HEK293 (cell line): ENCODE results near the gene CPNE8.
A peak's percentile ranks its signal among the peaks of the same experiment; 100 is the strongest.

Experiments used
- CTCF ChIA-PET: fragments of 350-600 bp; formaldehyde crosslinking; extraction: SDS; loops from one replicate; lab custom pipeline; 2021; ENCODE audit warnings: antibody characterized with exemption; lab: Yijun Ruan, JAX
- POLR2A ChIA-PET: fragments of 300-600 bp; formaldehyde crosslinking; extraction: SDS; loops from one replicate; lab custom pipeline; 2020; ENCODE audit warnings: antibody characterized with exemption, inconsistent platforms; lab: Yijun Ruan, JAX
- H3K27ac ChIP-seq: fragments of 200-500 bp; sonication (Bioruptor generic); 2 replicates; pipeline ENCODE4 v1.5.1; 2014; ENCODE audit warnings: low read depth, low read length, control low read depth, inconsistent platforms; ENCODE audit errors: extremely low read depth
- H3K36me3 ChIP-seq, 2 experiments: fragments of 200-500 bp in 1 of 2; sonication (Bioruptor generic) in 1 of 2; 1 replicate in 1 of 2; 2 replicates in 1 of 2; pipeline ENCODE4 v1.5.1; 2014 to 2017; ENCODE audit warnings: inconsistent platforms in 2 of 2, low read length in 2 of 2; ENCODE audit not compliant: control insufficient read depth in 2 of 2, insufficient read depth in 1 of 2
- H3K4me1 ChIP-seq: fragments of 200-500 bp; sonication (Bioruptor generic); 2 replicates; pipeline ENCODE4 v1.5.1; 2014; ENCODE audit warnings: mild to moderate bottlenecking, low read length, inconsistent platforms; ENCODE audit not compliant: control insufficient read depth, insufficient read depth
- H3K4me3 ChIP-seq: 2 replicates; pipeline ENCODE4 v1.5.1; 2011; ENCODE audit warnings: low read depth, mild to moderate bottlenecking, control low read depth, low read length, moderate library complexity
- H3K9me3 ChIP-seq: fragments of 200-500 bp; sonication (Bioruptor generic); 2 replicates; pipeline ENCODE4 v1.5.1; 2014; ENCODE audit warnings: low read depth, low read length, inconsistent platforms; ENCODE audit not compliant: control insufficient read depth, insufficient read depth
- EGR2 ChIP-seq: fragments of 450-650 bp; formaldehyde crosslinking; IDR thresholded peaks from 2 replicates; pipeline ENCODE4 v1.5.1; 2016; ENCODE audit warnings: low read depth, missing biosample characterization, missing genetic modification characterization
- FEZF1 ChIP-seq: fragments of 450-650 bp; formaldehyde crosslinking; IDR thresholded peaks from 2 replicates; pipeline ENCODE4 v1.5.1; 2016; ENCODE audit warnings: missing biosample characterization, missing genetic modification characterization
- KLF10 ChIP-seq: fragments of 450-650 bp; IDR thresholded peaks from 2 replicates; pipeline ENCODE4 v1.5.1; 2018; ENCODE audit warnings: missing biosample characterization, mild to moderate bottlenecking, missing genetic modification characterization
- KLF17 ChIP-seq: fragments of 450-650 bp; formaldehyde crosslinking; IDR thresholded peaks from 2 replicates; pipeline ENCODE4 v1.5.1; 2016; ENCODE audit warnings: missing biosample characterization, missing genetic modification characterization
- MYNN ChIP-seq: fragments of 450-650 bp; formaldehyde crosslinking; IDR thresholded peaks from 2 replicates; pipeline ENCODE4 v1.5.1; 2016; ENCODE audit warnings: missing biosample characterization, missing genetic modification characterization, borderline replicate concordance
- SALL2 ChIP-seq: fragments of 450-650 bp; formaldehyde crosslinking; IDR thresholded peaks from 2 replicates; pipeline ENCODE4 v1.5.0; 2017; ENCODE audit warnings: missing biosample characterization, mild to moderate bottlenecking, missing genetic modification characterization, borderline replicate concordance
- ZNF114 ChIP-seq: fragments of 450-650 bp; formaldehyde crosslinking; IDR thresholded peaks from 2 replicates; pipeline ENCODE4 v1.5.0; 2017; ENCODE audit warnings: missing biosample characterization, missing genetic modification characterization
- ZNF132 ChIP-seq: fragments of 450-650 bp; formaldehyde crosslinking; IDR thresholded peaks from 2 replicates; pipeline ENCODE4 v1.5.1; 2017; ENCODE audit warnings: missing biosample characterization, missing genetic modification characterization, borderline replicate concordance
- ZNF155 ChIP-seq: fragments of 450-650 bp; formaldehyde crosslinking; IDR thresholded peaks from 2 replicates; pipeline ENCODE4 v1.5.1; 2016; ENCODE audit warnings: missing biosample characterization, missing genetic modification characterization
- ZNF169 ChIP-seq: fragments of 450-650 bp; formaldehyde crosslinking; IDR thresholded peaks from 2 replicates; pipeline ENCODE4 v1.5.1; 2016; ENCODE audit warnings: missing biosample characterization, missing genetic modification characterization
- ZNF175 ChIP-seq: fragments of 450-650 bp; formaldehyde crosslinking; IDR thresholded peaks from 2 replicates; pipeline ENCODE4 v1.5.1; 2016; ENCODE audit warnings: missing biosample characterization, missing genetic modification characterization
- ZNF19 ChIP-seq: fragments of 450-650 bp; formaldehyde crosslinking; IDR thresholded peaks from 2 replicates; pipeline ENCODE4; 2016; ENCODE audit warnings: missing biosample characterization, missing genetic modification characterization, low read depth
- ZNF214 ChIP-seq: fragments of 450-650 bp; formaldehyde crosslinking; IDR thresholded peaks from 2 replicates; pipeline ENCODE4 v1.5.1; 2017; ENCODE audit warnings: missing biosample characterization, mild to moderate bottlenecking, missing genetic modification characterization, borderline replicate concordance
- ZNF223 ChIP-seq: fragments of 450-650 bp; formaldehyde crosslinking; IDR thresholded peaks from 2 replicates; pipeline ENCODE4 v1.5.1; 2016; ENCODE audit warnings: missing biosample characterization, missing genetic modification characterization
- ZNF24 ChIP-seq: fragments of 450-650 bp; formaldehyde crosslinking; IDR thresholded peaks from 2 replicates; pipeline ENCODE4 v1.5.1; 2016; ENCODE audit warnings: missing biosample characterization, missing genetic modification characterization
- ZNF324 ChIP-seq: fragments of 450-650 bp; formaldehyde crosslinking; IDR thresholded peaks from 2 replicates; pipeline ENCODE4 v1.5.1; 2016; ENCODE audit warnings: missing biosample characterization, missing genetic modification characterization
- ZNF335 ChIP-seq: fragments of 450-650 bp; formaldehyde crosslinking; conservative IDR thresholded peaks from 2 replicates; pipeline ENCODE4 v1.5.1; 2016; ENCODE audit warnings: missing biosample characterization, missing genetic modification characterization
- ZNF341 ChIP-seq: fragments of 450-650 bp; formaldehyde crosslinking; IDR thresholded peaks from 2 replicates; pipeline ENCODE4; 2016; ENCODE audit warnings: low read depth, missing biosample characterization, missing genetic modification characterization
- ZNF423 ChIP-seq: fragments of 450-650 bp; formaldehyde crosslinking; IDR thresholded peaks from 2 replicates; pipeline ENCODE4 v1.5.1; 2016; ENCODE audit warnings: missing biosample characterization, missing genetic modification characterization
- ZNF433 ChIP-seq: fragments of 450-650 bp; formaldehyde crosslinking; IDR thresholded peaks from 2 replicates; pipeline ENCODE4 v1.5.1; 2016; ENCODE audit warnings: missing biosample characterization, missing genetic modification characterization, low read depth
- ZNF501 ChIP-seq: fragments of 450-650 bp; formaldehyde crosslinking; IDR thresholded peaks from 2 replicates; pipeline ENCODE4 v1.5.1; 2016; ENCODE audit warnings: missing biosample characterization, missing genetic modification characterization
- ZNF549 ChIP-seq: fragments of 450-650 bp; IDR thresholded peaks from 2 replicates; pipeline ENCODE4 v1.5.1; 2018; ENCODE audit warnings: missing biosample characterization, missing genetic modification characterization, mild to moderate bottlenecking, inconsistent platforms, moderate library complexity
- ZNF561 ChIP-seq: fragments of 450-650 bp; IDR thresholded peaks from 2 replicates; pipeline ENCODE4 v1.5.1; 2018; ENCODE audit warnings: missing biosample characterization, missing genetic modification characterization, borderline replicate concordance
- ZNF610 ChIP-seq: fragments of 450-650 bp; formaldehyde crosslinking; IDR thresholded peaks from 2 replicates; pipeline ENCODE4 v1.5.1; 2016; ENCODE audit warnings: missing biosample characterization, missing genetic modification characterization, borderline replicate concordance
- ZNF791 ChIP-seq: fragments of 450-650 bp; formaldehyde crosslinking; IDR thresholded peaks from 2 replicates; pipeline ENCODE4 v1.5.1; 2016; ENCODE audit warnings: missing biosample characterization, missing genetic modification characterization
- ZSCAN16 ChIP-seq: fragments of 450-650 bp; formaldehyde crosslinking; IDR thresholded peaks from 2 replicates; pipeline ENCODE4 v1.5.1; 2016; ENCODE audit warnings: missing biosample characterization, missing genetic modification characterization
- TF ChIP-seq, protein P1 (sequence below): fragments of 450-650 bp; formaldehyde crosslinking; IDR thresholded peaks from 2 replicates; pipeline ENCODE4 v1.5.1; 2016; ENCODE audit warnings: missing biosample characterization, missing genetic modification characterization, borderline replicate concordance
- TF ChIP-seq, protein P2 (sequence below): fragments of 450-650 bp; formaldehyde crosslinking; IDR thresholded peaks from 2 replicates; pipeline ENCODE4 v1.5.1; 2016; ENCODE audit warnings: missing biosample characterization, missing genetic modification characterization
- TF ChIP-seq, protein P3 (sequence below): fragments of 450-650 bp; formaldehyde crosslinking; IDR thresholded peaks from 2 replicates; pipeline ENCODE4 v1.5.1; 2016; ENCODE audit warnings: missing biosample characterization, missing genetic modification characterization
- TF ChIP-seq, protein P4 (sequence below): fragments of 450-650 bp; formaldehyde crosslinking; IDR thresholded peaks from 2 replicates; pipeline ENCODE4 v1.5.1; 2017; ENCODE audit warnings: missing biosample characterization, missing genetic modification characterization

The CPNE8 gene

DNA sequence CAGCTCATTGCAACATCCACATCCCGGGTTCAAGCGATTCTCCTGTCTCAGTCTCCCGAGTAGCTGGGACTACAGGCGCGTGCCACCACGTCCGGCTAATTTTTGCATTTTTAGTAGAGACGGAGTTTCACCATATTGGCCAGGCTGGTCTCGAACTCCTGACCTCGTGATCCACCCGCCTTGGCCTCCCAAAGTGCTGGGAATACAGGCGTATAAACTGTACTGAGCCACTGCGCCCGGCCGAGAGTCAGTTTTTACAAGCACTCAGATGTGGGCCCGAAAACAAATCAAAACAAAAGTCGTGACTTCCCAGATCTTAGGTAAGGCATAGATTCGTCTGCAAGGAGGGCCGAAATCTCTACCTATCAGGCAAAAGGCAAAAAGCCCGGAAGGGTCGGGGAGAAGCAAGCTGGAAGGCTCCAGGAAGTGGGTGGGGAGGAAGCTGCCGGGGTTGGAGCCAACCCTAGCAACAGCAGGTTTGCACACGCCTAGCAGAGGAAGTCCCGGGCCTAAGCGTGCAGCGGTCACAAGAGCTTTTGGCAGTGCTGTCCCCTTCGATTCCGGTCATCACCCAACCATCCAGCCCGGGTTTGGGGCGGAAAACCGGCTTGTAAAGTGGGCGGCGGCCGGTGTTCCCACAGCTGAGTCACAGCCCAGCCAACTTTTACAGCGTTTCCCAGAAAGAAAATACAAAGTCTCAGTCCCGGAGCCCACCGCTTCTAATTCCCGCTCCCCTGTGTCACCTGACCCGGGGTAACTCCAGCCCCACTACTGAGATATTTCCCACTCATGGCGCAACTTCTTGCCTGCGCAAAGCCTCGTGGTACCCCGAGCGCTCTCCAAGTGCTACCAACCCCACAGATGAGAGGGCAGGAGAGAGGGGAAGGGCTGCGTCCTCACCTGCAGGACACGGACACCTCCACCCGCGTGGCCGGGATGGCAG lies 583 bp downstream of the CPNE8 start:
- H3K36me3 ChIP-seq = no peaks in the 10 kb centered on the region
- TF ChIP-seq MYNN (tag by site-specific recombination) (no peak; the same call in 1 of the 2 replicates), ZNF132 (tag by site-specific recombination) (no peak), ZNF155 (tag by site-specific recombination) (no peak), ZNF19 (no peak), ZNF433 (tag by site-specific recombination) (no peak), ZNF214 (tag by site-specific recombination) (no peak), ZNF169 (tag by site-specific recombination) (no peak), ZNF423 (tag by site-specific recombination) (no peak), SALL2 (no peak), KLF17 (tag by site-specific recombination) (no peak), ZNF549 (tag by site-specific recombination) (no peak), ZNF335 (tag by site-specific recombination) (peak; percentile 91), KLF10 (tag by site-specific recombination) (peak; percentile 56), ZNF561 (tag by site-specific recombination) (peak; percentile 33; the same call in 1 of the 2 replicates), ZNF791 (tag by site-specific recombination) (no peak), ZNF223 (tag by site-specific recombination) (no peak), ZNF114 (tag by site-specific recombination) (no peak), ZNF610 (tag by site-specific recombination) (peak; percentile 40; the same call in 1 of the 2 replicates), FEZF1 (tag by site-specific recombination) (no peak), ZNF501 (tag by site-specific recombination) (0 out of 2 replicates have a peak, but pooled peaks have one; percentile 80), ZSCAN16 (tag by site-specific recombination) (no peak), ZNF24 (tag by site-specific recombination) (no peak), EGR2 (peak; percentile 59; the same call in 1 of the 2 replicates), ZNF341 (peak; percentile 91), ZNF324 (tag by site-specific recombination) (no peak; the same call in 1 of the 2 replicates), ZNF175 (no peak)
- TF ChIP-seq, protein P1, sequence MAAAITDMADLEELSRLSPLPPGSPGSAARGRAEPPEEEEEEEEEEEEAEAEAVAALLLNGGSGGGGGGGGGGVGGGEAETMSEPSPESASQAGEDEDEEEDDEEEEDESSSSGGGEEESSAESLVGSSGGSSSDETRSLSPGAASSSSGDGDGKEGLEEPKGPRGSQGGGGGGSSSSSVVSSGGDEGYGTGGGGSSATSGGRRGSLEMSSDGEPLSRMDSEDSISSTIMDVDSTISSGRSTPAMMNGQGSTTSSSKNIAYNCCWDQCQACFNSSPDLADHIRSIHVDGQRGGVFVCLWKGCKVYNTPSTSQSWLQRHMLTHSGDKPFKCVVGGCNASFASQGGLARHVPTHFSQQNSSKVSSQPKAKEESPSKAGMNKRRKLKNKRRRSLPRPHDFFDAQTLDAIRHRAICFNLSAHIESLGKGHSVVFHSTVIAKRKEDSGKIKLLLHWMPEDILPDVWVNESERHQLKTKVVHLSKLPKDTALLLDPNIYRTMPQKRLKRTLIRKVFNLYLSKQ = no peak
- TF ChIP-seq, protein P2, sequence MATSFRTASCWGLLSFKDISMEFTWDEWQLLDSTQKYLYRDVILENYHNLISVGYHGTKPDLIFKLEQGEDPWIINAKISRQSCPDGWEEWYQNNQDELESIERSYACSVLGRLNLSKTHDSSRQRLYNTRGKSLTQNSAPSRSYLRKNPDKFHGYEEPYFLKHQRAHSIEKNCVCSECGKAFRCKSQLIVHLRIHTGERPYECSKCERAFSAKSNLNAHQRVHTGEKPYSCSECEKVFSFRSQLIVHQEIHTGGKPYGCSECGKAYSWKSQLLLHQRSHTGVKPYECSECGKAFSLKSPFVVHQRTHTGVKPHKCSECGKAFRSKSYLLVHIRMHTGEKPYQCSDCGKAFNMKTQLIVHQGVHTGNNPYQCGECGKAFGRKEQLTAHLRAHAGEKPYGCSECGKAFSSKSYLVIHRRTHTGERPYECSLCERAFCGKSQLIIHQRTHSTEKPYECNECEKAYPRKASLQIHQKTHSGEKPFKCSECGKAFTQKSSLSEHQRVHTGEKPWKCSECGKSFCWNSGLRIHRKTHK (tag by site-specific recombination) = no peak
- TF ChIP-seq, protein P3, sequence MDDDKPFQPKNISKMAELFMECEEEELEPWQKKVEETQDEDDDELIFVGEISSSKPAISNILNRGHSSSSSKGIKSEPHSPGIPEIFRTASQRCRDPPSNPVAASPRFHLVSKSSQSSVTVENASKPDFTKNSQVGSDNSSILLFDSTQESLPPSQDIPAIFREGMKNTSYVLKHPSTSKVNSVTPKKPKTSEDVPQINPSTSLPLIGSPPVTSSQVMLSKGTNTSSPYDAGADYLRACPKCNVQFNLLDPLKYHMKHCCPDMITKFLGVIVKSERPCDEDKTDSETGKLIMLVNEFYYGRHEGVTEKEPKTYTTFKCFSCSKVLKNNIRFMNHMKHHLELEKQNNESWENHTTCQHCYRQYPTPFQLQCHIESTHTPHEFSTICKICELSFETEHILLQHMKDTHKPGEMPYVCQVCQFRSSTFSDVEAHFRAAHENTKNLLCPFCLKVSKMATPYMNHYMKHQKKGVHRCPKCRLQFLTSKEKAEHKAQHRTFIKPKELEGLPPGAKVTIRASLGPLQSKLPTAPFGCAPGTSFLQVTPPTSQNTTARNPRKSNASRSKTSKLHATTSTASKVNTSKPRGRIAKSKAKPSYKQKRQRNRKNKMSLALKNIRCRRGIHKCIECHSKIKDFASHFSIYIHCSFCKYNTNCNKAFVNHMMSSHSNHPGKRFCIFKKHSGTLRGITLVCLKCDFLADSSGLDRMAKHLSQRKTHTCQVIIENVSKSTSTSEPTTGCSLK (tag by site-specific recombination) = no peak
- TF ChIP-seq, protein P4, sequence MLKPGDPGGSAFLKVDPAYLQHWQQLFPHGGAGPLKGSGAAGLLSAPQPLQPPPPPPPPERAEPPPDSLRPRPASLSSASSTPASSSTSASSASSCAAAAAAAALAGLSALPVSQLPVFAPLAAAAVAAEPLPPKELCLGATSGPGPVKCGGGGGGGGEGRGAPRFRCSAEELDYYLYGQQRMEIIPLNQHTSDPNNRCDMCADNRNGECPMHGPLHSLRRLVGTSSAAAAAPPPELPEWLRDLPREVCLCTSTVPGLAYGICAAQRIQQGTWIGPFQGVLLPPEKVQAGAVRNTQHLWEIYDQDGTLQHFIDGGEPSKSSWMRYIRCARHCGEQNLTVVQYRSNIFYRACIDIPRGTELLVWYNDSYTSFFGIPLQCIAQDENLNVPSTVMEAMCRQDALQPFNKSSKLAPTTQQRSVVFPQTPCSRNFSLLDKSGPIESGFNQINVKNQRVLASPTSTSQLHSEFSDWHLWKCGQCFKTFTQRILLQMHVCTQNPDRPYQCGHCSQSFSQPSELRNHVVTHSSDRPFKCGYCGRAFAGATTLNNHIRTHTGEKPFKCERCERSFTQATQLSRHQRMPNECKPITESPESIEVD = no peak

More for the DNA sequence above, 583 bp downstream of the CPNE8 start:
- POLR2A ChIA-PET = interaction anchor here (1.3 to 2.1 kb wide), 3 partner anchors 9 to 21 kb away, joined by 3 to 10 read pairs (median 4); no protein-coding TSS in a partner anchor
- Histone ChIP-seq H3K4me1 (peaks cover 7% of the 10 kb centered on the region), H3K27ac (peak overlapping the region; percentile 99), H3K9me3 (no peaks in the 10 kb centered on the region), H3K4me3 (peak overlapping the region; percentile 70)
- CTCF ChIA-PET = interaction anchor here (0.6 to 3.5 kb wide), 7 partner anchors 8 to 570 kb away, joined by 3 to 25 read pairs (median 3); no protein-coding TSS in a partner anchor
